Urothelium cell line (cell line): ENCODE results near the gene STK32A.
"Not testable (repeated sequence)": the region's sequence is repeated elsewhere in the genome, so short reads cannot be mapped to it uniquely, and the experiment has no call there.

Source experiments
- DNase-seq: peaks from one replicate; pipeline ENCODE4 v3.0.0; 2011; ENCODE audit warnings: low spot score, mixed read lengths
- FAIRE-seq: peaks from 2 replicates; lab custom pipeline; 2011; peaks lifted over from hg19 to GRCh38; lab: Jason Lieb, UNC

Gene STK32A

GRCh38 chr5:147234825-147235635 lies at the start of gene STK32A:
Gene STK32A (plus strand): TSS chr5:147235026. CDS start chr5:147239635, 4,609 bp downstream.
- no peak for FAIRE-seq

DNA sequence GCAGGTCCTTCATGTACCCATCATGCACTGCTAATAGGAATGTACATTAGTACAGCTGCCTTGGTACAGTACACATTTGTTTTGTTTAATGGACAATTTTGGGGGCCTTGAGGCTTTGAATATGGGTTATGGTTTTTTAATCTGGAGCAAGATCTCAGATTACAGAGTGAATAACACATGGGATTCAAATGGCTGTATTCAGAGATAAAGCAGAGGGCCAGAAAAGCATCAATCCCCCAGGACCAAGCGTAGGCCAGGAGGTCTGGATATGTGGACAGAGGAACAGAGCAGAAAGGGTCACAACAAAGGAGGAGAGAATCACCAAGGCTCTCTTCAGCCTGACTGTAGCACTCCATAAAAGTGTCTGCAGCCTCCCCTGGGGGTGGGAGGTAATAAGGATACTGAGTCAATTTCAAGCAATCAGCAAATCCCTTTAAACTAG lies 47.7 kb upstream of the STK32A start:
- DNase-seq, result no peak
- no peak for FAIRE-seq

More at GRCh38 chr5:147234825-147235635, at the start of gene STK32A:
- peak; percentile 90 for DNase-seq

GRCh38 chr5:147188200-147189108 lies 46.4 kb upstream of the STK32A start:
- FAIRE-seq (peak; percentile 56), DNase-seq (peak; percentile 71)

DNA sequence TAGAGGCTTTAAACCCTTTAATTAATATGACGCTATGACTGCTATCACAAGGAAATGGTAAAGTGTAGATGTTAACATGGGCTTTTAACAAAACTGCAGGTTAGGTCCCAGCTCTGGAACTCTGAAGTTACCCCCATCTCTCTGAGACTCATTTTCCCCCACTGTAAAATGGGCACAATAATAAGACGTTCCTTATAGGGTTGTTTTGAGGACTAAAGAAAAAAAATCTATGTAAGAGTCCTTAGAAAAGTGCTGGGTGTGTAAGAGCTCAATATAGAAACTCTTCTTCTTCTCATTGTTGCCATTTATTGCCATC lies 45.8 kb upstream of the STK32A start:
- no peak for DNase-seq
- no peak for FAIRE-seq

GRCh38 chr5:147190331-147190730 lies 44.5 kb upstream of the STK32A start:
- no peak for DNase-seq
- no peak for FAIRE-seq

DNA sequence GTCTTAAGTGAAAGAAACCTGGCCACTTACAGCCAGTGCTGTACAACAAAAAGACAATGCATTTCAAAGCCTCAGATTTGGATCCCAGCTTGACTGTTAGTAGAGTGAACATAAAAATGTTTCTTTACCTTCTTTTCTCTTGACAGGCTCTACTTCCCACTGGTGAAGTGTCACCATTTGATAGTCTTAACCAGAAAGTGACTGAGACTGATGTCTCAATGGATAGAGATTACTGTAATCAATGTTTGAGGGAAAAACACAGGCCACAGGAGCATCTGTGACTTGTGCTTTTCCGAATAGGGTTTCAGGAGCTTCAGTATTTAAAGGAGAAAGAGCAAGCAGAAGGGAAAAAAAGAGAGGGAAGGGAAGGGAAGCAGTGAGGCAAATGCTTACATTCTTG lies 41.7 kb upstream of the STK32A start:
- FAIRE-seq (no peak), DNase-seq (no peak)

DNA sequence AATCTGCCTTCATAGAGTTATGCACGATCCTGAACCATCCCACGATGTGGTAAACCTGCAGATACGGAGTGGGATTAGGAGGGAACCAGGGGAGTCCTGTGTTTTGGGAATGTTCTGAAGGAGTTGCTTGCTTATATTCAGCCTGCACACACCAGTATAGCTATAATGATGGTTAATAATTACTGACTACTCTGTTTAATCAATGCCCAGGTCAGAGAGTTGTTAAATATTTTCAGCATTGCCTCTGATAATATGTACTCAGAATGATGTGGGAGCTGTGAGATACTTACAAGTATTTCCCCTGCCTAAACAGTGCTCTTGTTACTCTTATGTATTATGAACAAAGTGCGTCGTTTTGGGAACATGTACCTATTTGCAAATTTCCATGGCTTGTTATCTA lies 34.8 kb upstream of the STK32A start:
- FAIRE-seq (no peak), DNase-seq (no peak)

DNA sequence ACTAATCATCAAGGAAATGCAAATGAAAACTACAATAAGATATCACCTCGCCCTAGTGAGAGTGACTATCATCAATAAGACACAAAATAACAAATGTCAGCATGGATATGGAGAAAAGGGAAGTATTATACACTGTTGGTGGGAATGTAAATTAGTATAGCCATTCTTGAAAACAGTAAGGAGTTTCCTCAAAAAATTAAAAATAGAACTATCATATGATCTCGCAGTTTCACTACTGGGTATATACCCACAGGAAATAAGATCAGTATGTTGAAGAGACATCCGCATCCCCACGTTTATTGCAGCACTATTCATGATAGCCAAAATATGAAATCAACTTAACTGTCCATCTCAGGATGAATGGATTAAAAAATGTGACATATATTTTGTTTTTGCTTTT lies 31.6 kb upstream of the STK32A start:
- DNase-seq (no peak), FAIRE-seq (no peak)

DNA sequence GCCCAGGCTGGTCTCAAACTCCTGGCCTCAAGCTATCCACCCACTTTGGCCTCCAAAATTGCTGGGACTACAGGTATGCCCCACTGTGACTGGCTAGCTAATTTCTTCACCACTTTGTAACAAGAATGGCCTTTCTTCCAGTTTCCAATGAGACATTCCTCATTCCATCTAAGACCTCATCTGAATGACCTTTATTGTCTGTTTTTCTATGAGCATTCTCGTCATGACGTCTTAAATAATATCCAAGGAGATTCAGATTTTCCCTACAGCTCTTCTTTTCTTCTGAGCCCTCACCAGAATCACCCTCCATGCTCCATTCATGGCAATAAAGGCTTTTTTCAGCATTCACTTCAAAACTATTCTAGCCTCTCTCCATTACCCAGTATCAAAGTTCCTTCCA lies 30.2 kb upstream of the STK32A start:
- no peak for DNase-seq
- no peak for FAIRE-seq

GRCh38 chr5:147208134-147208533 lies 26.7 kb upstream of the STK32A start:
- FAIRE-seq, result no peak

GRCh38 chr5:147216552-147217154 lies 18.2 kb upstream of the STK32A start:
- DNase-seq, result peak; percentile 33
- FAIRE-seq, result peak; percentile 82

More at GRCh38 chr5:147208134-147208533, 26.7 kb upstream of the STK32A start:
- DNase-seq, result peak; percentile 48

DNA sequence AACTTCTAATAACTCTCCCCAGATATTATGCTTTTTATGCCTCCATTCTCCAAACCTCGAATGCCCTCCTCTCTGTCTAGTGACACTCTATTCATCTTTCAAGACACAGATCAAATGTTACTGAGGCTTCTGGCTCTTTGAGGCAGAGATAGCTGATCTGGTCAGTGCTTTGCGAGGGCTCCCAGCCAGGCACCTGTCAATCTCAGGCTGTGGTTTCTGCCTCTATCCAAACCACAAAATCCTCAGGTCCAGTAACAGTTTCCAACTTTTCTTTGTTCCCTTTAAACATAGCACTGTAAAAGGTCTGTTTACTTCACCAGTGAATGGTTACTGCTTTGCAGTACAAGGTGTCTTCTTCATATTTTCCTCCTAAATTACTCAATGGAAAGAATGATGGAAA lies 11.5 kb upstream of the STK32A start:
- peak; percentile 33 for DNase-seq
- FAIRE-seq, result no peak

DNA sequence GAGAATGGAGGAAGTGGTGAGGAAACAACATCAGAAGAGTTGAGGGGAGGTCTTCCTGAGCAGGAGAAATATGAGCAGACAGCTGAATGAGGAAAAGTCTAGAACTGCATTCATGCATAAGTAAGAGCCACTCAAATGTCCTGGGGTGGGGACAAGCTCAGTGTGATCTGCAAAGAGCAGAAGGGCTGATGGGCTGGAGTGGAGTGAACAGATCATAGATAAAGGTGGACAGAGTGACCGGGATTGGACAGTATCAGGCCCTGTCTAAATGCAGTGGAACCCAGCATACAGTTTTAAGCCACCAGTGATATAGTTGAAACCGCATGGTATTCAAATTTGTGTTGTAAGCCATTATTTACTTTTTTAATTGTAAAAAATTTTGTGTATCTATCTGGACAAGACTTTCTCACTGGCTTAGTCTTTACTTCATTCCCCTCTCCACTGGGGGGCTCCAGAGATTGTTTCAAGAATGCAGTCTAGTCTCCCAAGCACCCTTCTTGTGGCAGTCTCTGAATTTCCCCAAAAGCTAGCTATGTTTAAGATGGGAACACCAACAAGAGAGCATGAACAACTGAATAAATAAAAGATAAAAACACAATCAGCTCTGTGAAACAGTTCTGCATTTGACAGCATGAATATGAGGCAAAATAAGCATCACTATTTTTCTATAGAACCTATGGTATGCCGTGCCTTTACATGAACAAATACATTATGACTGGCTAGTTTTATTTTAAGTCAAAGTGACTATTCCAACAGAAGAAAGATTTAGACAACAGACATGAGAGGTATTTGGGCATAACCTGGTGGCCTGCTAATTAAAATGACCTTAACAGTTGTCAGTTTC lies 10.7 kb upstream of the STK32A start:
- DNase-seq (peak; percentile 57), FAIRE-seq (no peak)

DNA sequence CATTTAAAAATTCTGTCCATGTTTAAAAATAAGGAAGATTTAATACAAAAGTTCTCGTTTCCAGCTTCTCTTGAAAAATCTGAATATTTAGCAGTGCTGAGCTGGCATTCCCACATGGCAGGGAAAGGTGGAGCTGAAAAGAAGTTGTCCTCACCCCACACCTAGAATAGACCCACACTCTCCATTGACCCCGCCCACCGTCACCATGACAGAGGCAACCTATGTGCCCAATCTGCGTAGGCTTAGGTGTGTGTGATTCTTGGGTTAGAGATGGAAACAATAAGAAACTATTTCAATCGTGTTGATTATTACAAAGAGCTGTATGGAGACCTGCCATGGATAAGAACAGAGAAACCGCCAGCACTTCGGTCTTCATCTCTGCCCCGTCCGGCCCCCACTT lies 8.9 kb upstream of the STK32A start:
- DNase-seq (no peak), FAIRE-seq (no peak)

- FAIRE-seq (no peak), DNase-seq (no peak)
Measured at GRCh38 chr5:147226512-147226911, 8.3 kb upstream of the STK32A start.

- DNase-seq (no peak), FAIRE-seq (no peak)
Measured at GRCh38 chr5:147234239-147234824, 494 bp upstream of the STK32A start.

DNA sequence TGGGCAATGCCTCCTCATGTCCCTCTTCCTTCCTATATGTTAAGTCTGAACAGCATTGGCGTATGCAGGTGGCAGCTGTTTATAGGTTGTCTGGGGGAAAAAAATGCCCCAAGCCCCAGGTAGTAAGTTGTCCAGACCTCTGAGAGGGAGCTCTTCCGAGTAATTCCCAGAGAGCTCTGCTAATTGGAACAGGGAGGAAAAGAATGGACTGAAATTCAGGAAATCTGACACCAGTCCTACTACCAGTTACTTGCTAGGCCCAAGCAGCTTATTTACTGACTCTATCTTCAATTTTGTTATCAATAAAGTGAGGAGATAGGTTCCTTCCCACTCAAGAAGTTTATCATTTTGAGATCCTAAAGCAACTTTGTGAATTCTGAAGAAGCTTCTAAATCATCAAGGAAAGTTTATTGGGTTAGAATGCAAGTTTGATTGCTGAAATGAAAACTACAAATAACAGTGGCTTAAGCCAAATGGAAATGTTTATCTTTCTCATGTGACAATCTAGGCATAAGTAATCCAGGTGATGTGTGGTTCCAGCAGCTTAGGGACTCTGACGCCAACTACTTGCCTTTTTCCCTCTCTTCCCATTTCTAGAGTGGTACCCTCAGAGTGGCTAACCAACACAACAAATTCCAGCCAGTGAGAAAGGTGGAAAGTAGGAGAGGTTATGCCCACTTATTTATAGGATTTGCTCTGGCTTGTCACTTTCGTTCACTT lies 5.6 kb downstream of the STK32A start:
- FAIRE-seq, result no peak
- DNase-seq, result no peak

- FAIRE-seq, DNase-seq: not testable (repeated sequence)
Measured at GRCh38 chr5:147243238-147243637, 8.4 kb downstream of the STK32A start.

GRCh38 chr5:147245381-147246165 lies 10.7 kb downstream of the STK32A start:
- no peak for FAIRE-seq
- DNase-seq, result no peak
